ENCODE results near the gene DNAJB6.

DNAJB6 gene

DNA sequence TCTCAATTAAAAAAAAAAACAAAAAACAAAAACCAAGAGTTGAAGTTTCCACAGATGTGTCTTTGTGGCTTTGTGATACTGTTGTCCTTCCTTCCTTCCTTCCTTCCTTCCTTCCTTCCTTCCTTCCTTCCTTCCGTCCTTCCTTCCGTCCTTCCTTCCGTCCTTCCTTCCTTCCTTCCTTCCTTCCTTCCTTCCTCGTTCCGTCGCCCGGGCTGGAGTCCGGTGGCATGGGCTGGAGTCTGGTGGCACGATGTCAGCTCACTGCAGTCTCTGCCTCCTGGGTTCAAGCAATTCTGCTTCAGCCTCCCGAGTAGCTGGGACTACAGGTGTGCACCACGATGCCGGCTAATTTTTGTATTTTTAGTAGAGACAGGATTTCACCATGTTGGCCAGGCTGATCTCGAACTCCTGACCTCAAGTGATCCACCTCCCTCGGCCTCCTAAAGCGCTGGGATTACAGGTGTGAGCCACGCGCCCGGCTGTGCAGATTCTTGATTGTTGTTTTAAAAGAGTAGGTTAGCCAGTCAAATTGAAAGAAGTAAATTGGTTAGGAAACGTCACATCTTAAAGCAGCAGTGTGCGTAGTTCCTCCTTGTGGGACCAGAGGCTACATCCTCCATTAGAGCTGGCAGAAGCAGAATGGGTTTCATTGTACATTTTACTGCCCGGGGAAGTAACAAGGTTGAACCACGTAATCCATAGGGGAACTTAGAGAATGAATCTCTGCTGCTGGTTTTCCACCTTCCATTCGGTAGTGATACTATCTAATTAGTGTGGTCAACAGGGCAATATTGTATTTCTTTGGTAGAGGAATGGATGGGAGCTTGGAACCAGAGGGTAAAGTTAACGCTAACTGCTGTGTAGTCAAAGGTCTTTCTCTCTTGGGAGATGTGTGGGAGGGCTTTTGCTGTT, 20.6 kb downstream of the DNAJB6 start:
- TF ChIP-seq TCF4 (CRISPR knock-in tag; IDR thresholded peaks at IDR 0.05; ENCODE audit: borderline replicate concordance) (no peak), ZC3H10 (CRISPR knock-in tag; IDR thresholded peaks at IDR 0.05) (no peak)
- no peak for ATAC-seq

DNA sequence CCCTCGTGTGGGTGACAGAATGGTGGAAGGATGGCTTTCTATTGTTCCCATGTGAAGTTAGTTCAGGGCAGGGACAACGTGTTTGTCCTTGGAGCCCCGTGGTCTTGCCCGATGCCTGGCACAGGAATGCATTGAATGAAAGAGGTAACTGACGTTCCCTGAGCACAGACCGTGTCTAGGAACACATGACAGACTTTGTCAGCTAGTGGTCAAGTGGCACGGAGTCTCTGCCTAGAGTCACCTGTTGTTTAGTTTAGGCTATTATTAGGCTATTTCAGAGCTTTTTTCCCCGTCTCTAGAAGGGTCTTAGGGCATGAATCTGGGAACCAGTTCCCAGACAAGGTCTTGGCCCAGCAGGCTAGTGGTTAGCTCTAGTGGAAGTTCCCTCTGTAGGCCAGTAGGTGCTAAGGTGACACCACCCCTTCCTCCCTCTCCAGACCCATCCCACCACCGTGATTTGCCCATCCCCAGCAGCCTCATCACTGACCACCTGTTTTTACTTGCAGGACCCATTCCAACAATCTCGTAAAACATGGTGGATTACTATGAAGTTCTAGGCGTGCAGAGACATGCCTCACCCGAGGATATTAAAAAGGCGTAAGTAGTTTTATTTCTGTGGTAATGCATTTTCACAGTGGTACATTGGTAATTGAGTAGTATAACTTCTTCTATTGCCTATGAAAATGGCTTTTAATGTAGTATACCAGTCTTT, 21.4 kb downstream of the DNAJB6 start:
- TF ChIP-seq, protein P1, sequence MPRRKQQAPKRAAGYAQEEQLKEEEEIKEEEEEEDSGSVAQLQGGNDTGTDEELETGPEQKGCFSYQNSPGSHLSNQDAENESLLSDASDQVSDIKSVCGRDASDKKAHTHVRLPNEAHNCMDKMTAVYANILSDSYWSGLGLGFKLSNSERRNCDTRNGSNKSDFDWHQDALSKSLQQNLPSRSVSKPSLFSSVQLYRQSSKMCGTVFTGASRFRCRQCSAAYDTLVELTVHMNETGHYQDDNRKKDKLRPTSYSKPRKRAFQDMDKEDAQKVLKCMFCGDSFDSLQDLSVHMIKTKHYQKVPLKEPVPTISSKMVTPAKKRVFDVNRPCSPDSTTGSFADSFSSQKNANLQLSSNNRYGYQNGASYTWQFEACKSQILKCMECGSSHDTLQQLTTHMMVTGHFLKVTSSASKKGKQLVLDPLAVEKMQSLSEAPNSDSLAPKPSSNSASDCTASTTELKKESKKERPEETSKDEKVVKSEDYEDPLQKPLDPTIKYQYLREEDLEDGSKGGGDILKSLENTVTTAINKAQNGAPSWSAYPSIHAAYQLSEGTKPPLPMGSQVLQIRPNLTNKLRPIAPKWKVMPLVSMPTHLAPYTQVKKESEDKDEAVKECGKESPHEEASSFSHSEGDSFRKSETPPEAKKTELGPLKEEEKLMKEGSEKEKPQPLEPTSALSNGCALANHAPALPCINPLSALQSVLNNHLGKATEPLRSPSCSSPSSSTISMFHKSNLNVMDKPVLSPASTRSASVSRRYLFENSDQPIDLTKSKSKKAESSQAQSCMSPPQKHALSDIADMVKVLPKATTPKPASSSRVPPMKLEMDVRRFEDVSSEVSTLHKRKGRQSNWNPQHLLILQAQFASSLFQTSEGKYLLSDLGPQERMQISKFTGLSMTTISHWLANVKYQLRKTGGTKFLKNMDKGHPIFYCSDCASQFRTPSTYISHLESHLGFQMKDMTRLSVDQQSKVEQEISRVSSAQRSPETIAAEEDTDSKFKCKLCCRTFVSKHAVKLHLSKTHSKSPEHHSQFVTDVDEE (CRISPR knock-in tag; IDR thresholded peaks at IDR 0.05), result no peak
- TF ChIP-seq GLIS3 (CRISPR knock-in tag; IDR thresholded peaks at IDR 0.05), result no peak
- TF ChIP-seq BACH2 (CRISPR knock-in tag; IDR thresholded peaks at IDR 0.05; ENCODE audit: borderline replicate concordance), result no peak
- no peak for TF ChIP-seq ZFP30 (CRISPR knock-in tag; IDR thresholded peaks at IDR 0.05)
- no peak for TF ChIP-seq ESRRG (CRISPR knock-in tag; IDR thresholded peaks at IDR 0.05)
- TF ChIP-seq SNAI2 (CRISPR knock-in tag; IDR thresholded peaks at IDR 0.05), result no peak
- TF ChIP-seq RARB (CRISPR knock-in tag; IDR thresholded peaks at IDR 0.05), result no peak
- no peak for TF ChIP-seq ZC3H10 (CRISPR knock-in tag; IDR thresholded peaks at IDR 0.05)
- TF ChIP-seq TCF4 (CRISPR knock-in tag; IDR thresholded peaks at IDR 0.05; ENCODE audit: borderline replicate concordance), result no peak
- no peak for TF ChIP-seq ZFP3 (CRISPR knock-in tag; IDR thresholded peaks at IDR 0.05)
- TF ChIP-seq ZNF8 (CRISPR knock-in tag; IDR thresholded peaks at IDR 0.05), result no peak
- no peak for ATAC-seq

GRCh38 chr7:157358753-157359096, 21.9 kb downstream of the DNAJB6 start:
- TF ChIP-seq, protein P2, sequence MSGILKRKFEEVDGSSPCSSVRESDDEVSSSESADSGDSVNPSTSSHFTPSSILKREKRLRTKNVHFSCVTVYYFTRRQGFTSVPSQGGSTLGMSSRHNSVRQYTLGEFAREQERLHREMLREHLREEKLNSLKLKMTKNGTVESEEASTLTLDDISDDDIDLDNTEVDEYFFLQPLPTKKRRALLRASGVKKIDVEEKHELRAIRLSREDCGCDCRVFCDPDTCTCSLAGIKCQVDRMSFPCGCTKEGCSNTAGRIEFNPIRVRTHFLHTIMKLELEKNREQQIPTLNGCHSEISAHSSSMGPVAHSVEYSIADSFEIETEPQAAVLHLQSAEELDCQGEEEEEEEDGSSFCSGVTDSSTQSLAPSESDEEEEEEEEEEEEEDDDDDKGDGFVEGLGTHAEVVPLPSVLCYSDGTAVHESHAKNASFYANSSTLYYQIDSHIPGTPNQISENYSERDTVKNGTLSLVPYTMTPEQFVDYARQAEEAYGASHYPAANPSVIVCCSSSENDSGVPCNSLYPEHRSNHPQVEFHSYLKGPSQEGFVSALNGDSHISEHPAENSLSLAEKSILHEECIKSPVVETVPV (CRISPR knock-in tag; IDR thresholded peaks at IDR 0.05), result no peak
- TF ChIP-seq ZC3H10 (CRISPR knock-in tag; IDR thresholded peaks at IDR 0.05), result no peak
- TF ChIP-seq, protein P1 (CRISPR knock-in tag; IDR thresholded peaks at IDR 0.05), result no peak
- TF ChIP-seq GLIS3 (CRISPR knock-in tag; IDR thresholded peaks at IDR 0.05), result no peak
- TF ChIP-seq ZNF70 (CRISPR knock-in tag; IDR thresholded peaks at IDR 0.05), result no peak
- no peak for TF ChIP-seq RARB (CRISPR knock-in tag; IDR thresholded peaks at IDR 0.05)
- ATAC-seq, result no peak

DNA sequence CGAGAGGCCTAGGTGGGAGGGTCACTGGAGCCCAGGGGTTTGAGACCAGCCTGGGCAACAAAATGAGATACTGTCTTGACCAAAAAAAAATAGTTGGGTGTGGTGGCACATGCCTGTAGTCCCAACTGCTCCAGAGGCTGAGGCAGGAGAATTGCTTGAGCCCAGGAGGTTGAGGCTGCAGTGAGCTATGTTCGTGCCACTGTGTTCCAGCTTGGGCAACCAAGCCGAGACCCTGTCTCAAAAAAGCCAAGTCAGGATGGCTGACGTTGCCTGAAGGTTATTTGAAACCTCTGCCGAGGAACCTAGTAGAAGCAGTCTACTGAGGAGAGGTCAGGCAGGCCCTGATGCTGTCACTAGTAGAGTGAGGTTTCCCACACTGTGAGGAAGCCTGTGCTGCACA, 22.8 kb downstream of the DNAJB6 start:
- ATAC-seq, result no peak
- no peak for TF ChIP-seq ZFP3 (CRISPR knock-in tag; IDR thresholded peaks at IDR 0.05)
- no peak for TF ChIP-seq ZNF565 (CRISPR knock-in tag; conservative IDR thresholded peaks at IDR 0.05; ENCODE audit: low read depth)
- TF ChIP-seq ZNF8 (CRISPR knock-in tag; IDR thresholded peaks at IDR 0.05), result no peak
- no peak for TF ChIP-seq ISL1 (CRISPR knock-in tag; IDR thresholded peaks at IDR 0.05)
- TF ChIP-seq POU6F1 (CRISPR knock-in tag; IDR thresholded peaks at IDR 0.05; ENCODE audit: borderline replicate concordance, low read depth), result no peak
- TF ChIP-seq TCF4 (CRISPR knock-in tag; IDR thresholded peaks at IDR 0.05; ENCODE audit: borderline replicate concordance), result no peak
- TF ChIP-seq BACH2 (CRISPR knock-in tag; IDR thresholded peaks at IDR 0.05; ENCODE audit: borderline replicate concordance), result no peak
- TF ChIP-seq RARB (CRISPR knock-in tag; IDR thresholded peaks at IDR 0.05), result no peak

Measured in SK-N-SH treated with all-trans-retinoic acid at 6 μM for 48 hours (cell line).